HTR-8/SVneo (cell line): ENCODE measurements around the gene NKAIN2.

Source experiments
- DNase-seq: peaks from one replicate; pipeline ENCODE4 v3.0.0; 2011; ENCODE audit warnings: low spot score, mixed read lengths; ENCODE audit not compliant: insufficient read length
- FAIRE-seq: peaks from 2 replicates; lab custom pipeline; 2011; peaks lifted over from hg19 to GRCh38; lab: Jason Lieb, UNC

Gene NKAIN2

DNA sequence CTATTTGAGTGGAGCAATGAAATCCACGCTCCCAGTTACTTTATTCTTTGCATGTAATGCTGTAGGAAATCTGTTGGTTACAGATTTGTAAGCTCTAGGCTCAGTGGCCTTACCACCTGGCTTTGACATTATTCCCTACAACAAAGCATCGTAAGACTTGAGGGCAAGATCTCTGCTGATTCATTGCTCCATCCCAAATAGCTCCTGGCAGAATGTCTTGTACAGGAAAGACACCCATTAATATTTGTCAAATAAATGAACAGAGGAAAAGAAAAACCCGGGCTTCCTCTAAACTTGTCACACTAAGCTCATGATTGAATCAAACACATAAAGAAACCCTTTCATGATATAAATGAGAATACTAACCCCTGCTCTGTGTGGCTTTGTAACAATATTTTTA is 801.1 kb downstream of the NKAIN2 start:
- FAIRE-seq = no peak

DNA sequence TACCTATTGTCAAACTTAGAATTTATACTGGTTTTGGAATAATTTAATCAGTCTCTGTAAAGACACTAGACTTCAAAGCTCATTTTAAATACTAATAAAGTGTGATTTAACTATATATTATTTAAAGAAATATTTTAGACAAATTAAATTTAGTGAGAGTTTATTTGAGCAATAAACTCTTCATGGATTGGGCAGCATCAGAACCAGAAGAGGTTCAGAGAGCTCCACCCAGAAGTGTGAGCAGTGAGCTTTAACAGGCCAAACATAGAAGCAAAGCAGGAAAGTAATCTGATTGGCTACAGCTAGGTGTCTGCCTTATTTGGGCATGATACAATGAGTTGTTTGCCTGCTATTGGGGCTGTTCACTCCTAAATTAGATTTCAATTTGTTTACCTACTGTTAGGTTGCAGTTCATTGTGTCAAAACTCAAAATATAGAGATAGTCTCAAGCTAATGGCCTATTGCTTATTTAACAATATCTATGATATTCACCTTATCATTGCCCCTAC is 803.5 kb downstream of the NKAIN2 start:
- DNase-seq (no peak), FAIRE-seq (no peak)

More for the DNA sequence above, 801.1 kb downstream of the NKAIN2 start:
- no peak for DNase-seq

DNA sequence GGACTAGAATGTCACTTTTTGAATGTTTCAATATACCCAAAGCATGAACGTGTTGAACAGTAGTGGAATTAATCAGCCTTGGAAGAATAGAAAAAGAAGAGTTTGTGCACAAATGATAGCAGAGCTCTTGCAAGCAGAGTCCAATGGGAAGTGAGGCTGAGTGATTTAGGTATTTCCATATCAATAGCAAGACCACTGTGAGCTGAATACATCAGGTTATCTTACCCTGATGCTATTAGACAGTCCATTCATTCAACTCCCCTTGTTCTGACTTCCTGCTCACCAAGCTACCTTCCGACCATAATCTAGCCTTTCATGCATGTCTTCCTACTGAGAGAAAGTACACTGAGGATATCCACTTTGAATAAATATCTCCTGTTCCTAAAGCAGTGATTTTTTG is 809.4 kb downstream of the NKAIN2 start:
- FAIRE-seq (no peak), DNase-seq (no peak)

DNA sequence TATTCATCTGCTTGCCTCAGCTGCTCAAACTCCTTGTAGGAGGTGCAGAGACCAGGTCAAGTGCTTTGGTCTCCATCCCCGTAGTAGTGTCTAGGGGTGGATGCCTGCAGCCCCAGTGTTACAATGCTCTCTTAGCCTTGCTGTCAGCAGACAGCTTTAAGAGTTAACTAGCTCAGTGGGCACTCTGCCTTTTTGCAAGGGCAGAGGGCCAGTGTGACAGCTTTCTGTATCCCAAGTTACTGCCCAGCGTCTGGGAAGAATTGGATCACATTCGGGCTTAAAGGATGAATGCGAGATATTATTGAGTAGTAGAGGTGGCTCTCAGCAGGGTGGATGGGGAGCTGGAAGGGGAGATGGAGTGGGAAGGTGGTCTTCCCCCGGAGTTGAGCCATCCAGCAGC is 818.7 kb downstream of the NKAIN2 start:
- no peak for DNase-seq
- no peak for FAIRE-seq

DNA sequence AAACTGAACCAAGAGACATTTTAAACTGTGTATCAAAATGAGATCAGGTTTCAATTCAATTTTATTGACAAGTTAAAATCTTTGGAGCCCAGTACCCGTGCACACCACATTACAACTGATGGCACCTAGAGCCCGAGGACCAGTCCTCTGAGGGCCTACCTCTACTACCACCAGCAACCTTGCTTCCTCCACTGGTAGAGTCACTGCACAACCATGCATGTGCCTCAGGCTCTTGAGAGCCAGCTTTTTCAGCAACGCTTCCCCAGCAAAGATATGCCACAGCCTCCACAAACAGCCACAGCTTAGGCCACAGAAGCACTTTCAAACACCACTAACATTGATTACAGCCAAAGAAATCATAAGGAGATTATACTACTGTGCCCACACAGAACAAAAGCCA is 830.0 kb downstream of the NKAIN2 start:
- no peak for DNase-seq
- no peak for FAIRE-seq

DNA sequence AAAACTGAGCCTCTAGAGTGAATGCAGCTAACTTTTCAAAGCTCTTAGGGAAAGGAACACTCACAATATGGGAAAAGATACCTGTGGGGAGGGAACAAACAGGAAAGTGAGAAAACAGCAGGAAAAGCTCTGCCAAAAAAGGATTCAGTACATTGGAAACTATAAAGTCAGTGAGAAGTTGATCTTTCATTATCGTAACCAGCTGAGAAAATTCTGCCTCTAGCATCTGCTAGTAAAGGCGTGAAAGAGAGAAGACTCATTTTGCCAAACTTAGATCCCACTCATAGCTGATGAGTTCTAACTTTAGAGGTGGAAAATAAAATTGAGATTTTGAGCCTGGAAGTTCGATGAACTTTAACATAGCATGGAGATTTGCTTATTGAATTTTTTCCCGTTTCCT is 836.8 kb downstream of the NKAIN2 start:
- FAIRE-seq = no peak
- no peak for DNase-seq

DNA sequence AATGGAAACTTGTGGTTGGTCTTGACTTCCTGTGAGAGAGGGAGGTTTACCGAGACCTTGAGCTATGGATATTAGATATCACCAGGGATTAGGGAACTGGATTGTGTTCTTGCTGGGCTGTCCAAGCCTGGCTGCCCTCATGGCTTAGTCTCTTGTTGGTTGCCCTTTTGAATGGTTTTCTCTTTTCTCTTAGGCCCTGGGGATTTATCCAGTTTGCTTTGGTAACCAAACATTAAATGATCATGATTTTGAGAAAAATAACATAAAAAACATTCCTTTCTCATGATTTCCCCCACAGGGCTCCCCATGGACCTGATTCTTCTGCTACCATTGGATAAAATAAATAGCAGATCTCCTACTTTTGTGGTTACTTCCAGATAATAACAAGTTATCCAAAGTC is 852.2 kb downstream of the NKAIN2 start:
- no peak for DNase-seq
- no peak for FAIRE-seq

DNA sequence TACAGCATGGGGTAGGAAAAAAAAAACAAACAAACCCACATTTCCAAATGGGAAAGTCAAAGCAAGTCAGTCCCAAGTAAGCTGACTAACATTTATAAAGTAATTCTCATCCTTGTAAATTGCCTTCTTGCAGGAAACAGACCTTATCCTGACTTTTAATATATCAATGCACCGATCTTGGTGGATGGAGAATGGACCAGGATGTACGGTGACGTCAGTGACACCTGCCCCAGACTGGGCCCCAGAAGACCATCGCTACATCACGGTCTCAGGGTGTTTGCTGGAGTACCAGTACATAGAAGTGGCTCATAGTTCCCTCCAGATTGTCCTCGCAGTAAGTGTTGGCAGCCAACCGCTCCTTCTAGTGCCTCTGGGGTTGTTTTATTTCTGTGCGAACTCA is 854.4 kb downstream of the NKAIN2 start:
- DNase-seq (no peak), FAIRE-seq (no peak)

DNA sequence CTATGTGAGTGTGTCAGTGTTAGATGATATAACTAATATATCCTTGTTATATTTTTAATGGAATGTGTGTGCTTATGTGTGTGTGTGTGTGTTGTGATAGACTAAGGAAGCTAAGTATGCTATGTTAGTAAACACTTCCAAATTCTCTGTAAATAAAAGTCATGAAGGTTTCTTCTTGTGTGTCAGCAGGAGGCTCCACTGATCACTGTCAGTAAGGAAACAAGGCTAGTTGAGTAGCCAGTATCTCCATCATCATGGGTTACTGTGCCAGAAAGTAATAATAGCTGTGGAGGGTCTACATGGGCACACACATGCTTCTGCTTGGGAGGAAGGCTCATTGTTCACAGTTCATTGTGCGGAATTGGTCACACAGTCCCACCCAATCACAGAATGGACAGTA is 855.8 kb downstream of the NKAIN2 start:
- FAIRE-seq = no peak
- no peak for DNase-seq

DNA sequence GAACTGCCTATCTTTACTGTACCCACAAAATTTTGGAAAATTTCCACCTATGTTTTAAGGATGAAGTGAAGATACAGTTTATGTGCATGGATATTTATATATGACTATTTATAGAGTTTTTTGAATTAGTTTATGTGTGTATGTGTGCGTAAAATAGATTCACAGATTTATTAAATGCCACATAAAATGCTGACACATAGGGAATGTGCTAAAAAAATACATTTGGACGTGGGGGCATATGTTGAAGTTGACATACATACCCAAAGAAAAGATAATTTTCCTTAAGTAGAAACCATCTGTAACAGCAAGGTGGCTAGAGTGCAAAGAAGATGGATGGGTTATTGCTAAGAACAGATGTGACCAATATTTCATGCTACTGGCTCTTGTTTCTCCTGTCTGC is 856.5 kb downstream of the NKAIN2 start:
- DNase-seq (no peak), FAIRE-seq (no peak)

DNA sequence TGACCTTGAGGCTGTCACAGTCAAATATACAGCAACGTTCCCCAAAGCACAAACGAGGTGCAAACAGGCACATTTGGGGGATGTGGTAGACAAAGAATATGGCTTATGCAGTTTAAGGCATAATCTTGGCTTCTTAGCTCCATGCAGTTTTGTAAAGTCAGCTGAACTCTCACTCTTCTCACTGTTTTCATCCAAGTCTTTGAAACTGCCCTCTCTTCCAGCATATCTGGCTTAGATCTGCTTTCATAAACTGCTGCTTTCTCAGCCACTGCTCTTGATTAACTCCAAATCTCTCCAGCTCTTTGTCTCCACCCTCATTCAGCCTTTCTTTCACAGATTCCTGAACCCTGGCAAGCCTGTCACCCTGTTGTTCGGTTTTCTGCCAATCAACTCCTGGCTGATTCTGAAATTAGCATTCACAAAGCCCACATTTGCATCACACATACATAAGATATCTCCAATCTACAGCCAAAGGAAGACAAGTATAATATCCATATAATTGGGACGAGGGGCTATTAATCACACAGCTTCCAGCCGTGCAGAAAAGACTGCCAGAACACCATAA is 857.5 kb downstream of the NKAIN2 start:
- FAIRE-seq = no peak
- DNase-seq = no peak

DNA sequence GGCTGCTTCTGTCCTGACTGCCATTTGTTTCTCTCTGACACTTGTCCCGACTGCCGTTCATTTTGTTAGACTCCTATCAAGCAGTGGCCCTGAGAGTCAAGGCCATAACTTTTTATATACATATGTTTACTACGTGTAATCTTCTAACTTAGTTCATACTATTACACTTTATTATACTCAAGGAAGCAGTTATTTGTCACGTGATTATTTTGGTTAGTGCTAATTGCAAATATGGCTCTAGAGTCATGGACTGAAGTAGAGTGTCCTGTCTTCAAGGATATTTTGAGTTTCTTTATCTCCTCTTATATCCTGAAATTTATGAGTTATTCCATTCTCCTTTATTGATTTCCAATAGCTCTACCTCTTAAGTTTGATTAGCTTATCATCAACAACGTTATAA is 864.4 kb downstream of the NKAIN2 start:
- DNase-seq (no peak), FAIRE-seq (no peak)

DNA sequence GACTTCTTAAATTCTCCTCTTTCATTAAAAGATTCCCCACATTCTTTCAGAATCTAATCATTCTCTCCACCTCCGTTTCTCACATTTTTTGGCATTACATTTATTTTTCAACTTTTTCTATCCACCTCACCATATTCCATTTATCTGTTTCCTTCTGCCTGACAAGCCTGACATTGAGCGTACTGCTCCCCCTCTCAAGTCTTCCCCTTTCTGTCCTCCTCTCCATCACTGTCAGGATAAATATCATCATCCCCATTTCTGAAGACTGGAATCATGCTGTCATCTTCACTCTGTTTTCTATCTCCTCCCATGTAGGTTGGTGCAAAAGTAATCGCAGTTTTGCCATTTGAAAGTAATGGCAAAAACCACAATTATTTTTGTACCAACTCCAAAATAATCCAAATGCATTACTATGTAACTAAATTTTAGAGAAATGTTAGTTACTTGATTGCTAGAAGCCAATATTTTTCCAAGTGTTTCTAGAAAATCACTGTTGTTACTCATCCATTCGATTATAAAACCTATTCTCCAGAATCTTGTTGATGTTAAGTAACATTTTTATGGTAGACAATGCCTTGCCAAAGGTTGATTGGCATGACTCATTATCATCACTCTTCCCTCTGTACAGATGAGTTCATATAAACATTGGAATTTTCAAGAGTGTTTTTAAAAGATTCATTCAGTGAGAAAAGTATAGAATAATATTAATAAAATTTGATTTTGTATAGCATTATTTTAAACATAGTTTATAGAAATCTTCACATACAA is 866.2 kb downstream of the NKAIN2 start:
- DNase-seq (no peak), FAIRE-seq (no peak)

DNA sequence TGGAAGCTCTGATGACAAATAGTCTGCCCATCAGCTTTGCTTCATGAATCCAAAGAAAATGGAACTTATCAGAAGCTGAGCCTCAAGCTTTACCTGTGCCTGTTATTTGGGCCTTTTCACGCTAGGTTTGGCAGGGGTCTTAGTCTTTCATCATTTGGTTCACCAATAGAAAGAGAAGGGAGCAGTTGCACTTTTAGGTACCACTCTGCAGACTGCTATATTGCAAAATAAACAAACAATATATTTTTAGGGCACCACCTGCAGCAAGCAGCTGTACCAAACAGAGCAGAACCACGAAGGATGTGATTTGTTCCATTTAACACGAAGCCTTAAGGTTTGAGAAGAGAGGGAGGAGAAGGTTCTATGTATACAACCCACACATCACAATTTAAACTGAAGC is 867.1 kb downstream of the NKAIN2 start:
- DNase-seq (no peak), FAIRE-seq (no peak)

DNA sequence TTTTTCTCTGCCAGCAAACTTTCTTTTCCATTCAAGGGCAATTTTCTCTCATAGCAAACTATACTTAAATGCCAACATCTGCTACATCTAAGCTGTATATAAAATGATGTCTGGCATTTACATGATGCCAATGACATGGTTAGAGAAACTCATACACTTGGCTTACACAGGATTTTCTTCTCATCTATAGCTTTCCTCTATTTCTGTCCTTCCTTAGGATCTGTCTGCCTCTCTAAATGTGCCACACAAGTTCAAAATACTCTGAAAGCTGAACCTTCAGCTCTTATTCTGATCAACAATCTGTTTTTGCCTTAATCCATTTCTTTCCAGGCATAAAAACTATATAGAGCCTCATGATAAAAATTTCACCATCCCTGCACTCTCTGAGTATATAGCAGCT is 867.7 kb downstream of the NKAIN2 start:
- no peak for DNase-seq
- FAIRE-seq = no peak

DNA sequence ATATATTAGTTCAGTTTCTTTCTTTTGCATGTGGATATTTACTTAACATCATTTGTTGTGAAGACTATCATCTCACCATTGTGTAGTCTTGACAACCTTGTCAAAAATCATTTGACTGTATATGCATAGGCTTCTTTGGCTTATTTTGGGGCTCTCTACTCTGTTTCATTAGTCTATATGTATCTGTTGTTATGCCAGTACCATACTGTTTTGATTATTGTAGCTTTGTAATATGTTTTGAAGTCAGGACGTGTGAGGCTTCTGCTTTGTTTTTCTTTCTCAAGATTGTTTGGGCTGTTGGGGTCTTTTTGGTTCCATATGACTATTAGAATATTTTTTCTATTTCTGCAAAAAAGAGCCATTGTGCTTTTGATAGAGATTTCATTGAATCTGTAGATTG is 870.4 kb downstream of the NKAIN2 start:
- FAIRE-seq (no peak), DNase-seq (no peak)

DNA sequence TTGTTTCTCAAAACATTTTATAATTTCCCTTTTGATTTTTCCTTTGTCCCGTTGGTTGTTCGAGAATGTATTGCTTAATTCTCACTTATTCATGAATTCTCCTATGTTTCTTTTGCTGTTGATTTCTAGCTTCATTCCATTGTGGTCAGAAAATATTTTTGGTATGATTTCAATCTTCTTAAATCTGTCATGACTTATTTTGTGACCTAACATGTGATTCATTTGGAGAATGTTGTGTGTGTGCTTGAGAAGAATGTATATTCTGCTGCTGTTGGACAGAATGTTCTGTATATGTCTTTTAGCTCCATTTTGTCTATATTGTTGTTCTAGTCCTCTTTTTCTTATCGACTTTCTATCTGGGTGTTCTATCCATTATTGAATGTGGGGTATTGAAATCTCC is 872.4 kb downstream of the NKAIN2 start:
- no peak for FAIRE-seq

DNA sequence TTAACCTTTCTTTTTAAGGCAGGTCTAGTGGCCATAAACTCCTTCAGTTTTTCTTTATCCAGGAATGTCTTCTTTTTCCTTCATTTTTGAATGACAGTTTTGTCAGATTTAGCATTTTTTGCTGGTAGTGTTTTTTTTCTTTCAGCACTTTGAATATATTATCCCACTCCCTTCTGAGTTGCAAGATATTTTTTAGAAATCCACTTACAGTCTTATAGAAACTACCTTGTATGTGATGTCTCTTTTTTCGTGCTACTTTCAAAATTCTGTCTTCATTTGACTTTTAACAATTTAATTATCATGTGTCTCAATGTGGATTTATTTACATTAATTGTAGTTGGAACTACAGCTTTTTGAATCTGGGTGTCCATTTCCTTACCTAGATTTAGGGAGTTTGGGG is 874.2 kb downstream of the NKAIN2 start:
- FAIRE-seq (no peak), DNase-seq (no peak)

More for the DNA sequence above, 872.4 kb downstream of the NKAIN2 start:
- peak; percentile 32 for DNase-seq

DNA sequence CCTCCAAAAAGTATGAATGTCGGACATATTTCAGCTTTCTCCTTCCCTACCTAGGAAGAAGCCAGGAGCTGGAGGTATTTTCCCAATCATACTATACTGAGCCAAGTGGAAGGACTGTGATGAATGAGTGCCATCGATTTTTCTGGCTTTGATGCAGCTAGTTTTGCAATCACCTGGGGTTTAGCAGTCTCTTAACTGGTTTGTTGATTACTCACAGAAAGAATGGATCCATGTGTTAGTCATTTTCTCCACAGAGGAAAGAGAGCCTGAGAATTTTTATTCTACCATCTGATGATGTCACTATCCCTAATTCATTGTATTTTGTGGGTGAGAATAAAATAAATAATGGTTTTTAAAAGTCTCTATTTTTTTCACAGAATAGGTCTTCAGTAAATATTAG is 875.7 kb downstream of the NKAIN2 start:
- peak; percentile 3 for DNase-seq
- no peak for FAIRE-seq

DNA sequence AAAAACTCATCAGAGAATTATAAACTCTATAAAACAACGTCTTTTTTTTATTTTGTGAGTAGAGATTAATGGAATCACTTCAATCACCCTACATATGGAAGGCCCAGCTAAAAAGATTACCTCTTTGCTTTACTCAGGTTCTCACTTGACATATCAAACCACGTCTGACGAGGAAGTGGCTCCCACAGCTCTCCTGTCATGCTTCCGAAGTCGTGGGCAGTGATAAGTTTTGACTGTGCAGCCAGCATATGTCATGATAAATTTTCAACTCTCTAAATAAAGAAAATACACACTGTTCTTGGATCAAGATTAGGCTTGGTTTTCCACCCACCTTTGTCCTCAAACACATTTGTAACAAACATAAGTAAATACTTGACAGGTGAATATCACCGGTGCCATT is 879.1 kb downstream of the NKAIN2 start:
- no peak for DNase-seq
- no peak for FAIRE-seq

DNA sequence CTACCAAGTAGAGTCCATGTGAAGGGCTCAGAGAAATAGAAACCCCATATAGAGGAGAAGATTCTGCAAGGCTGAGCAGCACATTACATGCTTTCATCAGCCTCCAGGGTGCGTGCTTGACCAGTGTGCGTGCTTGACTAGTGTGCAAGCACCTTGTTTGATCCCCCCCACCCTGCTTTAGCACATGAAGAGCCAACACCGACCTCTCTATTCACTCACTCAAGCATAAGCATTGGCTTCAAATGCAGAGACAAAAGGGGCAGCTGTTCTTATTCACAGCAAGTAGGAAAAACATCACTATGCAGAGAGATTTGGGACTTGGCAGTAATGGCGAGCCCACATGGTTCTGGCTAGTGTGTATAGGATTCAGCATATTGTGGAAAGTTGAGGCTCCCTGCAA is 879.8 kb downstream of the NKAIN2 start:
- FAIRE-seq (no peak), DNase-seq (no peak)

DNA sequence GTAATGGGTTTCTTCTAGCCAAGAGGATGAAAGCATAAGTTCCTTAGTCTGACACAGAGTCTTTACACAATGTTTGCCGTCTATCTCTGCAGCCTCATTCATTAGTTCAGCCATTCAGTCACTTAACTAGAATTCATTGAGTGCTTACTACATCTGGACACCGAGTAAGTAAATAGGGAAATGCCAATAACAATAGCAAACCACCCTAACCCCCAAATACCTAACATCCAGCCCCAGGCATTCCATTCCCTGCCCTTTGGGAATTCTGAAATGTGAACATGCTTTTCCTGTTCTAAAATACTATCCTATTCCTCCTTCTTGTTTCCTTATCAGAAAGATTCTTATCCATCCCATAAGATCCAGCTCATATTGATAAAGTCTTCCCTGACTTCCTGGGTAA is 881.0 kb downstream of the NKAIN2 start:
- FAIRE-seq (no peak), DNase-seq (no peak)
